Fibroblast of villous mesenchyme (primary cell): Measurements from ENCODE around the gene MANEAL. TPM values are rescaled to one million over a fixed set of nuclear protein-coding genes. Genes with fewer than 3 reads are reported as not detected.
A peak's percentile ranks its signal among the peaks of the same experiment; 100 is the strongest.

Experiments used
- DNase-seq: peaks from one replicate; pipeline ENCODE4 v3.0.0-alpha.2; 2010; ENCODE audit warnings: low read depth
- H3K4me3 ChIP-seq: 2 replicates; pipeline ENCODE4 v1.5.1; 2011; ENCODE audit warnings: low read depth, mild to moderate bottlenecking, low read length
- CTCF ChIP-seq: IDR thresholded peaks from 2 replicates; pipeline ENCODE4 v1.5.1; 2012; ENCODE audit warnings: low read depth, mild to moderate bottlenecking, low read length; ENCODE audit not compliant: insufficient read depth
- total RNA-seq: library from RNA; depleted of rRNA; stranded (reverse); fragments of >200 nt; gene quantifications from 2 replicates; pipeline ENCODE4 v1.2.3, GENCODE V29; 2012

MANEAL gene
- total RNA-seq, 1 donor: 0.43 TPM

DNA sequence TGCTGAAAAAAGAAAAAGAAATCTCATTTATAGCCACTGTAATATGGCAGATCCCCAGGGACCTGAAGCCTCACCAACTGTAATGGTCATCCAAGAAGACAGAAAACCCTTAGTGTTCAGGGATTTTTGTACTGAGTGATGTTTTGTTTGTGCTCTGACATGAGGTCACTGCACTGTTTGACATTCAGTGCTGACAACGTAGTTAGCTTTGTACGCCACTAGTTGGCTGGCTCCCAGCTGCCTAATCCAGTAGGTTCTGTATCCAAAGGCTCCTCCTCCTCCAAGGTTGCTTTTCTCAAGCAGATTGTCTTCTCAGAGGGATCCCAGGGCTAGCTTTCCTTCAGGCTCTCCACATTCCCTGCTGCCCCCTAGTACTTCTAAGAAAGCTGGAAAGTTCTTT, 23.8 kb downstream of the MANEAL start:
- TF ChIP-seq CTCF: no peak
- peak; percentile 29 for DNase-seq
- H3K4me3 ChIP-seq: no peak overlapping the region

DNA sequence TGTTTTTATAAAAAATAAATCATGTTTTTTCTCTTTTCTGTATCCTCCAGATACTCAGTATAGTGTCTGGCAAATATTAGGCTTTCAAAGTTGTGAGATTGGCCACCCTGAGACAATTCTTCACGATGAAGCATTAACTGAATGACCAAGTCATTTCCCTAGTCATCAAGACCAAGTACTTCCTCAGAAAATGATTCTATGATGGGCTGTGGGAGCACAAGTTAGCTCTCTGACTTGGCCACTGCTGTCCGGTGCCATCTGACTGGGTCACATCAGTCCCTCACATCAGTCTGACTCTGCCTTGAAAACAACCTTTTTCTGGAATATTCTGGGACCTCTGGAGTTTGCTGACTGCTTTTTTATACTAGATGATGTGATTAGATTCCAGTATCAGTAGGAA, 27.8 kb downstream of the MANEAL start:
- no peak for DNase-seq
- TF ChIP-seq CTCF: no peak
- no peak overlapping the region for H3K4me3 ChIP-seq

DNA sequence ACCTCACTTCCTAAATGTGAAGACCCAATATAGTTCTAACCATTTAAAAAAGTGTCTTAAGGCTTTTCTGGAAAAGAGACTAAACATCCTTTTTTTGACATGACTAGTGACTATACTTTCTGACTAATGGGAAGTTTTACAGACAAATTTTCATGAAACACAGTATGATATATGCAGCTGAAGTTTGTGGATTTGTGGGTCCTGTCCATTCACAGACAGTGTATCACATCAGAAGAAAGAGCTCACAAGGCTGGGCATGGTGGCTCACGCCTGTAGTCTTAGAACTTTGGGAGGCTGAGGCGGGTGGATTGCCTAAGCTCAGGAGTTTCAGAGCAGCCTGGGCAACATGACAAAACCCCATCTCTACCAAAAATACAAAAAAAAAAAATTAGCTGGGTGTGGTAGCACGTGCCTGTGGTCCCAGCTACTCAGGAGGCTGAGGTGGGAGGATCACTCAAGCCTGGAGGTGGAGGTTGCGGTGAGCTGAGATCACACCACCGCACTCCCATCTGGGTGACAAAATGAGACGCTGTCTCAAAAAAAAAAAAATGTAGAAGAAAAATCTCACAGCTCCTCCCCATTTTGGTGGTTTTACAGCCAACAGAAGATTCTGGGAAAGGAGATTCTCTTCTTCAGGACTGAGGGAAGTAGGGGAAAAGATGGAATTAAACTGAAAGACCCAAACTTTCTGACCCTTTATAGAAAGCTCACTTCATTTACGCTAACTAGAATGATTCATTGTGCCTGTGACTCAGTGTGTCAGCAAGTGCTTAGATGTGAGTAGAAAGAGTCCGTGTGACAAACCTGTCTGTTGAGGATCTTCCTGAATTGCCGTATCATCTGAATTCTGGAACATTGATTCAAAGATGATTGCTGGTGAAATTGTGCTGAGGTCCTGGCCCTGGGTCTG, 29.5 kb downstream of the MANEAL start:
- H3K4me3 ChIP-seq: no peak overlapping the region
- TF ChIP-seq CTCF: no peak
- no peak for DNase-seq

DNA sequence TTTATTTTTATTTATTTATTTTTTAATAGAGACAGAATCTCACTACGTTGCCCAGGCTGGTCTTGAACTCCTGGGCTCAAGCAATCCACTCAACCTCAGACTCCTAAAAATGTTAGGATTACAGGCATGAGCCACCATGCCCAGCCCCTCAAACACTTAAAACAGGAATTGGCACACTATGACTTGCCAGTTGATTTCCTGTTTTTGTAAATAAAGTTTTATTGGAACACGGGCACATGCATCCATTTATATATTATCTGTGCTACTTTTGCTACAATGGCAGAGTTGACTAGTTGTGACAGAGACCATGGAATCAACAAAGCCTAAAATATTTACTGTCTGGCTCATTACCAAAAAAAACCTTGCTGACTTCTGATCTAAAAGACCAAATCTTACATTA, 30.4 kb downstream of the MANEAL start:
- no peak for DNase-seq
- no peak for TF ChIP-seq CTCF
- no peak overlapping the region for H3K4me3 ChIP-seq

- DNase-seq: no peak
- TF ChIP-seq CTCF: no peak
- no peak overlapping the region for H3K4me3 ChIP-seq
These were observed 31.9 kb downstream of the MANEAL start for GRCh38 chr1:37825506-37825905.

- no peak overlapping the region for H3K4me3 ChIP-seq
- TF ChIP-seq CTCF: no peak
- DNase-seq: no peak
These were observed 34.9 kb downstream of the MANEAL start for GRCh38 chr1:37828410-37829074.
